ENCODE data around the gene TMEM8B.

Gene TMEM8B

GRCh38 chr9:35852267-35852815 is 23.3 kb downstream of the TMEM8B start:
- Histone ChIP-seq H3K4me3 (replicated peaks; ENCODE audit: insufficient read depth, low read length) (no peak overlapping the region), H3K27ac (replicated peaks) (no peak overlapping the region), H3K27me3 (ENCODE audit: insufficient read depth, poor library complexity, severe bottlenecking) (peaks cover 39% of the 10 kb centered on the region)
- DNase-seq (ENCODE audit: low read depth in 1 of 2, low spot score in 1 of 2), result no peak
- TF ChIP-seq GABPA (IDR thresholded peaks at IDR 0.05; ENCODE audit: low read depth) (no peak), CTCF (IDR thresholded peaks at IDR 0.05; ENCODE audit: insufficient read depth, low read length) (no peak)

- DNase-seq (ENCODE audit: low read depth in 1 of 2, low spot score in 1 of 2), result no peak
- no peak for TF ChIP-seq CTCF (IDR thresholded peaks at IDR 0.05; ENCODE audit: insufficient read depth, low read length)
- no peak for TF ChIP-seq REST (IDR thresholded peaks at IDR 0.05; ENCODE audit: insufficient replicate concordance, low read depth)
- TF ChIP-seq SPI1 (IDR thresholded peaks at IDR 0.05; ENCODE audit: borderline replicate concordance, low read depth), result no peak
- no peak for TF ChIP-seq POLR2AphosphoS5 (IDR thresholded peaks at IDR 0.05; ENCODE audit: low read depth)
- no peak for TF ChIP-seq GABPA (IDR thresholded peaks at IDR 0.05; ENCODE audit: low read depth)
Measured at GRCh38 chr9:35852876-35853865, 24.1 kb downstream of the TMEM8B start.

GRCh38 chr9:35854091-35854762 is 25.2 kb downstream of the TMEM8B start:
- TF ChIP-seq GABPA (IDR thresholded peaks at IDR 0.05; ENCODE audit: low read depth) (no peak), CTCF (IDR thresholded peaks at IDR 0.05; ENCODE audit: insufficient read depth, low read length) (no peak), SPI1 (IDR thresholded peaks at IDR 0.05; ENCODE audit: borderline replicate concordance, low read depth) (no peak), REST (IDR thresholded peaks at IDR 0.05; ENCODE audit: insufficient replicate concordance, low read depth) (no peak), POLR2AphosphoS5 (IDR thresholded peaks at IDR 0.05; ENCODE audit: low read depth) (no peak)
- Histone ChIP-seq H3K4me3 (replicated peaks; ENCODE audit: insufficient read depth, low read length) (no peak overlapping the region), H3K27me3 (ENCODE audit: insufficient read depth, poor library complexity, severe bottlenecking) (peaks cover 26% of the 10 kb centered on the region), H3K27ac (replicated peaks) (no peak overlapping the region)
- DNase-seq (ENCODE audit: low read depth in 1 of 2, low spot score in 1 of 2), result no peak

More at GRCh38 chr9:35852876-35853865, 24.1 kb downstream of the TMEM8B start:
- Histone ChIP-seq H3K4me3 (replicated peaks; ENCODE audit: insufficient read depth, low read length) (no peak overlapping the region), H3K27me3 (ENCODE audit: insufficient read depth, poor library complexity, severe bottlenecking) (peaks cover 32% of the 10 kb centered on the region), H3K27ac (replicated peaks) (no peak overlapping the region)
